Activated B cell treated with CpG ODN at 0.5 μM for 24 hours (primary cell): Measurements from ENCODE around the gene C1QA. TPM values are rescaled to one million over a fixed set of nuclear protein-coding genes. Genes with fewer than 3 reads are reported as not detected.

Experiments
- ATAC-seq: fragments of 200-7000 bp; cut with Tn5 transposase; one replicate; pipeline ENCODE4 v1.10.0; 2021; ENCODE audit warnings: low read depth, mild to moderate bottlenecking, moderate library complexity
- CTCF ChIA-PET: fragments of 350-600 bp; sonication (Branson Sonifier 250); formaldehyde crosslinking; loops from one replicate; lab custom pipeline; 2021; ENCODE audit warnings: antibody characterized with exemption; lab: Charles Lee
- POLR2A ChIA-PET: fragments of 350-600 bp; sonication (Branson Sonifier 250); formaldehyde crosslinking; loops from one replicate; lab custom pipeline; 2021; ENCODE audit warnings: antibody characterized with exemption; lab: Charles Lee
- DNase-seq: peaks from one replicate; pipeline ENCODE4 v3.0.0; 2022
- H3K27ac Mint-ChIP-seq: one replicate; pipeline ENCODE4 v1.8.0; 2020; ENCODE audit warnings: mixed read lengths
- H3K27me3 Mint-ChIP-seq: one replicate; pipeline ENCODE4 v1.8.0; 2021; ENCODE audit warnings: mixed read lengths
- H3K36me3 Mint-ChIP-seq: one replicate; pipeline ENCODE4 v1.8.0; 2021; ENCODE audit warnings: low read depth, mixed read lengths
- H3K4me1 Mint-ChIP-seq: one replicate; pipeline ENCODE4 v1.8.0; 2021; ENCODE audit warnings: mixed read lengths
- H3K4me3 Mint-ChIP-seq: one replicate; pipeline ENCODE4 v1.8.0; 2020; ENCODE audit warnings: mild to moderate bottlenecking, mixed read lengths
- H3K9me3 Mint-ChIP-seq: one replicate; pipeline ENCODE4 v1.8.0; 2020; ENCODE audit warnings: mixed read lengths
- intact Hi-C: fragments of 100-400 bp; cut with micrococcal nuclease; formaldehyde crosslinking; loops from one replicate; pipeline ENCODE4 v1.15.1; 2024
- total RNA-seq: library from RNA; stranded (reverse); gene quantifications from 2 replicates; pipeline ENCODE4 v1.2.3, GENCODE V29; 2022
- TF ChIP-seq, protein P1 (sequence below): fragments of 200-600 bp; IDR thresholded peaks from one replicate; pipeline ENCODE4 v1.8.0; 2022; ENCODE audit warnings: antibody characterized with exemption, mild to moderate bottlenecking

The C1QA gene
- total RNA-seq: not detected in 2 replicates

DNA sequence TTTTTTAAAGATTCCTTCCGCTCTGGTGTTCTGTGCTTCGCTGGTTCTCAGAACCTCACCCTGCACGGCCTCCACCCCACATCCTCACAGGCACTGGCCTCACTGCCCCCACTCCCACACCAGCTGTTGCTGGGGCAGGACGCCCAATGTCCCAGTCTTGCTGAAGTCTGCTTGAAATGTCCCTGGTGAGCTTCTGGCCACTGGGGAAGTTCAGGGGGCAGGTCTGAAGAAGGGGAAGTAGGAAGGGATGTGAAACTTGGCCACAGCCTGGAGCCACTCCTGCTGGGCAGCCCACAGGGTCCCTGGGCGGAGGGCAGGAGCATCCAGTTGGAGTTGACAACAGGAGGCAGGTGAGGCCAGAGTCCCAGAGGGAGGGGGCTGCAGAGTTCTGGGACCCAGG is at the start of gene C1QA:
C1QA (plus strand) TSS at position 276 of the 400 bp plus-strand sequence. CDS start 989 bp downstream, outside the sequence.
- Mint-ChIP-seq H3K27me3 (peaks cover 17% of the 10 kb centered on the region), H3K36me3 (no peaks in the 10 kb centered on the region), H3K27ac (no peak within 1 kb of the TSS), H3K4me3 (no peak within 1 kb of the TSS), H3K9me3 (no peaks in the 10 kb centered on the region), H3K4me1 (no peaks in the 10 kb centered on the region)
- ATAC-seq: no peak
- TF ChIP-seq, protein P1, sequence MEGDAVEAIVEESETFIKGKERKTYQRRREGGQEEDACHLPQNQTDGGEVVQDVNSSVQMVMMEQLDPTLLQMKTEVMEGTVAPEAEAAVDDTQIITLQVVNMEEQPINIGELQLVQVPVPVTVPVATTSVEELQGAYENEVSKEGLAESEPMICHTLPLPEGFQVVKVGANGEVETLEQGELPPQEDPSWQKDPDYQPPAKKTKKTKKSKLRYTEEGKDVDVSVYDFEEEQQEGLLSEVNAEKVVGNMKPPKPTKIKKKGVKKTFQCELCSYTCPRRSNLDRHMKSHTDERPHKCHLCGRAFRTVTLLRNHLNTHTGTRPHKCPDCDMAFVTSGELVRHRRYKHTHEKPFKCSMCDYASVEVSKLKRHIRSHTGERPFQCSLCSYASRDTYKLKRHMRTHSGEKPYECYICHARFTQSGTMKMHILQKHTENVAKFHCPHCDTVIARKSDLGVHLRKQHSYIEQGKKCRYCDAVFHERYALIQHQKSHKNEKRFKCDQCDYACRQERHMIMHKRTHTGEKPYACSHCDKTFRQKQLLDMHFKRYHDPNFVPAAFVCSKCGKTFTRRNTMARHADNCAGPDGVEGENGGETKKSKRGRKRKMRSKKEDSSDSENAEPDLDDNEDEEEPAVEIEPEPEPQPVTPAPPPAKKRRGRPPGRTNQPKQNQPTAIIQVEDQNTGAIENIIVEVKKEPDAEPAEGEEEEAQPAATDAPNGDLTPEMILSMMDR: no peak
- ChIA-PET POLR2A (no interaction called here), CTCF (no interaction called here)
- intact Hi-C loops: no loop called here
- DNase-seq: no peak

DNA sequence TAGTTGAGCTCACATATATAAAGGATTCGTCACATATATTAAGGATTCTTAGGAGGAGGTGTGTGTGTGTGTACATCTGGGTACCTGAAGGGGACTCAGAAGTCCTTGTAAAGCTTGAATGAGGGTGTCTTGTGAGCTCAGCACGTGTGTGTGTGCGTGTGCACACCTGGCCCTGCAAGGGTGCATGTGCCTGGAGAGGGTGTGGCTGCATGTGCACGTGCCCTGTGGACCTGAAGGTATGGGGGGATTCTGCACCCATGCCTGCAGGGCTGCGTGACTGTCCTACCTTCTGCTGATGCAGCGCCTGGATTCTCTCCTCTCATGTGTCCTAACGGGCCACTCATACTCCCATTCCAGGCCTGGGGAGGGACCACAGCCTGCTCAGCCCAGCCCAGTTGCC is 49.2 kb upstream of the C1QA start:
- no peak overlapping the region for H3K4me3 Mint-ChIP-seq
- intact Hi-C loops: no loop called here
- ATAC-seq (no peak), DNase-seq (no peak)
- no peaks in the 10 kb centered on the region for H3K4me1 Mint-ChIP-seq
- TF ChIP-seq, protein P1: no peak
- H3K27me3 Mint-ChIP-seq: peaks cover 18% of the 10 kb centered on the region
- ChIA-PET POLR2A (no interaction called here), CTCF (no interaction called here)
- no peaks in the 10 kb centered on the region for H3K9me3 Mint-ChIP-seq
- H3K36me3 Mint-ChIP-seq: no peaks in the 10 kb centered on the region
- H3K27ac Mint-ChIP-seq: no peak overlapping the region

DNA sequence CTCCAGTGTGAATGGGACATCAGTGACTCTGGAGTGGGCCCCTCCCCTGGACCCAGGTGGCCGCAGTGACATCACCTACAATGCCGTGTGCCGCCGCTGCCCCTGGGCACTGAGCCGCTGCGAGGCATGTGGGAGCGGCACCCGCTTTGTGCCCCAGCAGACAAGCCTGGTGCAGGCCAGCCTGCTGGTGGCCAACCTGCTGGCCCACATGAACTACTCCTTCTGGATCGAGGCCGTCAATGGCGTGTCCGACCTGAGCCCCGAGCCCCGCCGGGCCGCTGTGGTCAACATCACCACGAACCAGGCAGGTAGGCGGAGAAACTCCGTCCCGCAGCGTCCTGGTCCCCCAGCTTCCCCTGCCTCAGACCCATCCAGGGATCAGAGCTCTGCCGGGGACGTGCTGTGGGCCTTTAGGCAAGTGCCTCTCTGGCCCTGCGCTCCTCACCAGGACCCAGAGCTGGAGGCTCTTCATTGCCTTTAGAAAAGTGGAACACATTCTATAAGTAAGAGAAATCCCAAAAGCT is 47.5 kb upstream of the C1QA start:
- intact Hi-C loops: no loop called here
- CTCF ChIA-PET: no interaction called here
- POLR2A ChIA-PET: no interaction called here
- Mint-ChIP-seq H3K4me3 (no peak overlapping the region), H3K27ac (no peak overlapping the region), H3K9me3 (no peaks in the 10 kb centered on the region), H3K36me3 (no peaks in the 10 kb centered on the region), H3K27me3 (peaks cover 21% of the 10 kb centered on the region), H3K4me1 (no peaks in the 10 kb centered on the region)
- DNase-seq: no peak
- no peak for ATAC-seq
- TF ChIP-seq, protein P1: no peak

GRCh38 chr1:22591576-22591975 is 44.9 kb upstream of the C1QA start:
- Mint-ChIP-seq H3K27me3 (peaks cover 27% of the 10 kb centered on the region), H3K4me1 (no peaks in the 10 kb centered on the region), H3K4me3 (no peak overlapping the region), H3K27ac (no peak overlapping the region), H3K36me3 (no peaks in the 10 kb centered on the region), H3K9me3 (no peaks in the 10 kb centered on the region)
- intact Hi-C loops: no loop called here
- ATAC-seq: no peak
- TF ChIP-seq, protein P1: no peak
- CTCF ChIA-PET: no interaction called here
- no peak for DNase-seq
- POLR2A ChIA-PET: no interaction called here

GRCh38 chr1:22592051-22592450 is 44.4 kb upstream of the C1QA start:
- H3K36me3 Mint-ChIP-seq: no peaks in the 10 kb centered on the region
- no peak overlapping the region for H3K27ac Mint-ChIP-seq
- no peaks in the 10 kb centered on the region for H3K4me1 Mint-ChIP-seq
- POLR2A ChIA-PET: no interaction called here
- H3K27me3 Mint-ChIP-seq: peaks cover 27% of the 10 kb centered on the region
- intact Hi-C loops: no loop called here
- H3K4me3 Mint-ChIP-seq: no peak overlapping the region
- TF ChIP-seq, protein P1: no peak
- H3K9me3 Mint-ChIP-seq: no peaks in the 10 kb centered on the region
- ATAC-seq (no peak), DNase-seq (no peak)
- CTCF ChIA-PET: no interaction called here
